Measurements from ENCODE around the gene TMED7. TPM values are rescaled to one million over a fixed set of nuclear protein-coding genes. Genes with fewer than 3 reads are reported as not detected.

Gene TMED7
- total and polyA plus RNA-seq, 2 of the 4 experiments (the other 2 are of a cell fraction), result 75.6 to 86.7 TPM

- TF ChIP-seq RCOR1 (IDR thresholded peaks at IDR 0.05; ENCODE audit: insufficient replicate concordance, low read length) (no peak), MAFK (IDR thresholded peaks at IDR 0.05; ENCODE audit: low read depth, low read length) (no peak), RAD21 (IDR thresholded peaks at IDR 0.05; ENCODE audit: low read length) (peak; percentile 94)
Measured at GRCh38 chr5:115634343-115635132, 8.7 kb upstream of the TMED7 start (continued).

DNA sequence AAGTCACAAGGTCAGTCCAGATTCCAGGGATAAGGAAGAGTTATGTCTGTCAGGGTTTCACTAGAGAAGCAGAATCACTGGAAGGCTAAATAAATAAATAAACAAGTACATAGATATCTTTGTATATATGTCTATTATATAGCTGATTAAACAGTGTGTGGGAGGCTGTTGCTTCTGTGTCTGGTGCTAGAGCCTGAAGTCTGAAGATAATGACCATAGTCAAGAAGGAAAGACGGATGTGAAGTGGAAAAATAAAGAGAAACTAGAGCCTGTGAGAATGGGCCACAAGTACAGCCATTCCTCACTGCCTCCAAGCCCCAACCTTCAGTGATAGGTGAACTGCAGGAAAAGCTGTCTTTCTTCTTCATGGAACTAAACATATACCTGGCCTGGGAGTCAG is 4.1 kb upstream of the TMED7 start:
- Histone ChIP-seq H3K4me1 (ENCODE audit: control insufficient read depth, insufficient read depth, low read length) (no peaks in the 10 kb centered on the region), H2BK20ac (ENCODE audit: low read depth, low read length) (no peak overlapping the region)
- TF ChIP-seq MAFK (IDR thresholded peaks at IDR 0.05; ENCODE audit: low read depth, low read length) (no peak), FOS (IDR thresholded peaks at IDR 0.05; ENCODE audit: low read depth, low read length) (no peak), CEBPB (IDR thresholded peaks at IDR 0.05; ENCODE audit: low read depth, low read length) (no peak), RAD21 (IDR thresholded peaks at IDR 0.05; ENCODE audit: low read length) (no peak), MAZ (IDR thresholded peaks at IDR 0.05; ENCODE audit: borderline replicate concordance, low read depth, low read length) (no peak), BHLHE40 (IDR thresholded peaks at IDR 0.05; ENCODE audit: low read depth, low read length) (no peak), RCOR1 (IDR thresholded peaks at IDR 0.05; ENCODE audit: insufficient replicate concordance, low read length) (no peak), RFX5 (IDR thresholded peaks at IDR 0.05; ENCODE audit: low read depth, low read length) (no peak), CHD1 (IDR thresholded peaks at IDR 0.05; ENCODE audit: low read depth, low read length) (no peak), NFE2L2 (IDR thresholded peaks at IDR 0.05; ENCODE audit: low read depth, low read length) (no peak), MXI1 (IDR thresholded peaks at IDR 0.05; ENCODE audit: borderline replicate concordance, low read depth, low read length) (no peak)
- TF ChIP-seq, protein P1, sequence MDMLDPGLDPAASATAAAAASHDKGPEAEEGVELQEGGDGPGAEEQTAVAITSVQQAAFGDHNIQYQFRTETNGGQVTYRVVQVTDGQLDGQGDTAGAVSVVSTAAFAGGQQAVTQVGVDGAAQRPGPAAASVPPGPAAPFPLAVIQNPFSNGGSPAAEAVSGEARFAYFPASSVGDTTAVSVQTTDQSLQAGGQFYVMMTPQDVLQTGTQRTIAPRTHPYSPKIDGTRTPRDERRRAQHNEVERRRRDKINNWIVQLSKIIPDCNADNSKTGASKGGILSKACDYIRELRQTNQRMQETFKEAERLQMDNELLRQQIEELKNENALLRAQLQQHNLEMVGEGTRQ (IDR thresholded peaks at IDR 0.05; ENCODE audit: low read depth, low read length), result no peak
- TF ChIP-seq, protein P2, sequence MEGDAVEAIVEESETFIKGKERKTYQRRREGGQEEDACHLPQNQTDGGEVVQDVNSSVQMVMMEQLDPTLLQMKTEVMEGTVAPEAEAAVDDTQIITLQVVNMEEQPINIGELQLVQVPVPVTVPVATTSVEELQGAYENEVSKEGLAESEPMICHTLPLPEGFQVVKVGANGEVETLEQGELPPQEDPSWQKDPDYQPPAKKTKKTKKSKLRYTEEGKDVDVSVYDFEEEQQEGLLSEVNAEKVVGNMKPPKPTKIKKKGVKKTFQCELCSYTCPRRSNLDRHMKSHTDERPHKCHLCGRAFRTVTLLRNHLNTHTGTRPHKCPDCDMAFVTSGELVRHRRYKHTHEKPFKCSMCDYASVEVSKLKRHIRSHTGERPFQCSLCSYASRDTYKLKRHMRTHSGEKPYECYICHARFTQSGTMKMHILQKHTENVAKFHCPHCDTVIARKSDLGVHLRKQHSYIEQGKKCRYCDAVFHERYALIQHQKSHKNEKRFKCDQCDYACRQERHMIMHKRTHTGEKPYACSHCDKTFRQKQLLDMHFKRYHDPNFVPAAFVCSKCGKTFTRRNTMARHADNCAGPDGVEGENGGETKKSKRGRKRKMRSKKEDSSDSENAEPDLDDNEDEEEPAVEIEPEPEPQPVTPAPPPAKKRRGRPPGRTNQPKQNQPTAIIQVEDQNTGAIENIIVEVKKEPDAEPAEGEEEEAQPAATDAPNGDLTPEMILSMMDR (conservative IDR thresholded peaks at IDR 0.05; ENCODE audit: low read depth, low read length), result no peak

More for the DNA sequence above, 4.1 kb upstream of the TMED7 start:
- Histone ChIP-seq H3K9me3 (ENCODE audit: control insufficient read depth, insufficient read depth, low read length) (no peaks in the 10 kb centered on the region), H3K14ac (replicated peaks; ENCODE audit: low read depth, low read length) (no peak overlapping the region), H3K9ac (ENCODE audit: low read depth, low read length) (no peak overlapping the region), H3K18ac (ENCODE audit: low read depth, low read length) (no peak overlapping the region), H4K5ac (ENCODE audit: low read depth, low read length) (no peak overlapping the region), H3K4me2 (ENCODE audit: low read depth, low read length) (no peak overlapping the region), H3K23ac (ENCODE audit: low read depth, low read length) (no peak overlapping the region), H3K27ac (ENCODE audit: insufficient read depth, low read length) (no peak overlapping the region), H4K91ac (ENCODE audit: insufficient read depth, low read depth, low read length) (no peak overlapping the region), H3K9me1 (ENCODE audit: insufficient read depth, low read length) (no peaks in the 10 kb centered on the region), H3K36me3 (ENCODE audit: control insufficient read depth, insufficient read depth, low read length) (no peaks in the 10 kb centered on the region), H2BK15ac (ENCODE audit: low read depth, low read length) (no peak overlapping the region), H4K8ac (ENCODE audit: low read depth in 2 of 2, low read length in 2 of 2) (no peak overlapping the region), H3K27me3 (ENCODE audit: control insufficient read depth, insufficient read depth, low read length) (no peaks in the 10 kb centered on the region), H3K56ac (ENCODE audit: extremely low read depth, insufficient read depth, low read length) (no peak overlapping the region), H2AK9ac (replicated peaks; ENCODE audit: low read depth, low read length, poor library complexity) (no peak overlapping the region), H3K4ac (ENCODE audit: low read depth, low read length) (no peak overlapping the region), H2AFZ (replicated peaks; ENCODE audit: low read length, poor library complexity) (no peak overlapping the region), H3K4me3 (ENCODE audit: insufficient read depth, low read depth, low read length) (no peak overlapping the region), H2BK5ac (ENCODE audit: low read depth, low read length, poor library complexity, severe bottlenecking) (no peak overlapping the region), H2AK5ac (ENCODE audit: low read depth, low read length) (no peak overlapping the region), H3K79me1 (ENCODE audit: low read depth in 1 of 2, low read length in 2 of 2) (peaks cover 0 to under 1% of the 10 kb centered on the region in 2 experiments; a peak in 1 of 4 replicates), H4K20me1 (ENCODE audit: insufficient read depth, low read length) (0 out of 2 replicates have a peak, but pooled peaks cover under 1% of the 10 kb centered on the region), H2BK120ac (ENCODE audit: low read depth, low read length) (no peak overlapping the region)
- dilution Hi-C loops (cut with HindIII; ENCODE audit: low sequenced_read_pairs, unreplicated experiment), result no loop called here
- POLR2A ChIA-PET (ENCODE audit: unreplicated experiment), result no interaction called here
- intact Hi-C loops (cut with micrococcal nuclease), result no loop called here
- no peak for ATAC-seq (ENCODE audit: low read depth)
- no CpG with 5 or more reads among the region's 1 CpG for WGBS, 2 experiments (ENCODE audit: extremely low coverage in 2 of 2, insufficient read length in 1 of 2)
- in situ Hi-C loops (cut with MboI; ENCODE audit: low sequenced_read_pairs), result loop anchor here (5.0 kb wide), 1 partner anchor 207 kb away; no protein-coding TSS in a partner anchor
- BruUV-seq (replicated peaks), result no TSS peak
- no peak for DNase-seq
- CTCF ChIA-PET, result no interaction called here
